GM23248 (cell line): ENCODE data around the gene ABCG4.

ENCODE experiments used
- EZH2 ChIP-seq: fragments of 200-600 bp; sonication (generic); IDR thresholded peaks from 2 replicates; pipeline ENCODE4 v1.6.1; 2018; ENCODE audit warnings: antibody characterized with exemption, mild to moderate bottlenecking; ENCODE audit not compliant: insufficient read depth, poor library complexity, severe bottlenecking
- EZH2phosphoT487 ChIP-seq: fragments of 200-600 bp; sonication (generic); IDR thresholded peaks from 2 replicates; pipeline ENCODE4 v1.6.1; 2018; ENCODE audit warnings: antibody characterized with exemption, moderate library complexity, mild to moderate bottlenecking, low read depth; ENCODE audit not compliant: insufficient read depth

GRCh38 chr11:119160151-119160550 is 11.3 kb downstream of the ABCG4 start:
- TF ChIP-seq EZH2phosphoT487 = no peak
- no peak for TF ChIP-seq EZH2
